Transverse colon (tissue), 4 donors: ENCODE data around the gene KRTAP10-10.
"Not testable (repeated sequence)": the region's sequence is repeated elsewhere in the genome, so short reads cannot be mapped to it uniquely, and the experiment has no call there.

ENCODE experiments used
- EP300 ChIP-seq: sonication (generic); formaldehyde crosslinking; IDR thresholded peaks from one replicate; pipeline ENCODE4 v1.6.1; 2017; ENCODE audit warnings: antibody characterized with exemption, low read depth
- POLR2A ChIP-seq: fragments of 450-650 bp; IDR thresholded peaks from one replicate; pipeline ENCODE4 v1.6.1; 2016; ENCODE audit warnings: antibody characterized with exemption, mild to moderate bottlenecking, moderate library complexity
- POLR2AphosphoS5 ChIP-seq, 3 donors: sonication (generic); formaldehyde crosslinking; IDR thresholded peaks; one replicate each; pipeline ENCODE4 v1.6.1; 2016; ENCODE audit warnings: antibody characterized with exemption in 3 of 3
- TF ChIP-seq, protein P1 (sequence below), 5 experiments: fragments of 200-600 bp in 3 of 5; fragments of 450-650 bp in 2 of 5; sonication (generic) in 3 of 5; IDR thresholded peaks; 1 replicate in 2 of 5; 2 replicates in 3 of 5; pipeline ENCODE4 v1.5.1; 2016 to 2017; ENCODE audit warnings: antibody characterized with exemption in 5 of 5, inconsistent platforms in 3 of 5, mild to moderate bottlenecking in 2 of 5, moderate library complexity in 1 of 5

DNA sequence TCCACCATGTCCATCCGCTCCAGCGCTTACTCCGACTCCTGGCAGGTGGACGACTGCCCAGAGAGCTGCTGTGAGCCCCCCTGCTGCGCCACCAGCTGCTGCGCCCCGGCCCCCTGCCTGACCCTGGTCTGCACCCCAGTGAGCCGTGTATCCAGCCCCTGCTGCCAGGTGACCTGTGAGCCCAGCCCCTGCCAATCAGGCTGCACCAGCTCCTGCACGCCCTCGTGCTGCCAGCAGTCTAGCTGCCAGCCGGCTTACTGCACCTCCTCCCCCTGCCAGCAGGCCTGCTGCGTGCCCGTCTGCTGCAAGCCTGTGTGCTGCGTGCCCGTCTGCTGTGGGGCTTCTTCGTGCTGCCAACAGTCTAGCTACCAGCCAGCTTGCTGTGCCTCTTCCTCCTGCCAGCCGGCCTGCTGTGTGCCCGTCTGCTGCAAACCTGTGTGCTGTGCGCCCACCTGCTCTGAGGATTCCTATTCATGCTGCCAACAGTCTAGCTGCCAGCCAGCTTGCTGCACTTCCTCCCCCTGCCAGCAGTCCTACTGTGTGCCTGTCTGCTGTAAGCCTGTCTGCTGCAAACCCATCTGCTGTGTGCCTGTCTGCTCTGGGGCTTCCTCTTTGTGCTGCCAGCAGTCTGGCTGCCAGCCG lies 9.9 kb upstream of the KRTAP10-10 start:
- TF ChIP-seq EP300; POLR2A; POLR2AphosphoS5 (IDR thresholded peaks at IDR 0.05): not testable (repeated sequence)
- TF ChIP-seq, protein P1, sequence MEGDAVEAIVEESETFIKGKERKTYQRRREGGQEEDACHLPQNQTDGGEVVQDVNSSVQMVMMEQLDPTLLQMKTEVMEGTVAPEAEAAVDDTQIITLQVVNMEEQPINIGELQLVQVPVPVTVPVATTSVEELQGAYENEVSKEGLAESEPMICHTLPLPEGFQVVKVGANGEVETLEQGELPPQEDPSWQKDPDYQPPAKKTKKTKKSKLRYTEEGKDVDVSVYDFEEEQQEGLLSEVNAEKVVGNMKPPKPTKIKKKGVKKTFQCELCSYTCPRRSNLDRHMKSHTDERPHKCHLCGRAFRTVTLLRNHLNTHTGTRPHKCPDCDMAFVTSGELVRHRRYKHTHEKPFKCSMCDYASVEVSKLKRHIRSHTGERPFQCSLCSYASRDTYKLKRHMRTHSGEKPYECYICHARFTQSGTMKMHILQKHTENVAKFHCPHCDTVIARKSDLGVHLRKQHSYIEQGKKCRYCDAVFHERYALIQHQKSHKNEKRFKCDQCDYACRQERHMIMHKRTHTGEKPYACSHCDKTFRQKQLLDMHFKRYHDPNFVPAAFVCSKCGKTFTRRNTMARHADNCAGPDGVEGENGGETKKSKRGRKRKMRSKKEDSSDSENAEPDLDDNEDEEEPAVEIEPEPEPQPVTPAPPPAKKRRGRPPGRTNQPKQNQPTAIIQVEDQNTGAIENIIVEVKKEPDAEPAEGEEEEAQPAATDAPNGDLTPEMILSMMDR (IDR thresholded peaks at IDR 0.05) = not testable (repeated sequence)
